DOHH2 (cell line): ENCODE data around the gene HDAC4.

ENCODE experiments used
- H3F3A ChIP-seq: fragments of 200-600 bp; sonication (generic), shearing (Covaris generic); 2 replicates; pipeline ENCODE4 v1.6.0; 2016; ENCODE audit warnings: antibody characterized with exemption, mild to moderate bottlenecking; ENCODE audit not compliant: control insufficient read depth, insufficient read depth
- H3K27ac ChIP-seq: fragments of 200-600 bp; sonication (generic); 2 replicates; pipeline ENCODE4 v1.5.1; 2014; ENCODE audit warnings: low read depth, mild to moderate bottlenecking, low read length, moderate library complexity
- H3K27me3 ChIP-seq: fragments of 200-600 bp; sonication (generic); 2 replicates; pipeline ENCODE4 v1.6.1; 2014; ENCODE audit warnings: mild to moderate bottlenecking, low read length, mixed read lengths; ENCODE audit not compliant: control insufficient read depth
- H3K36me3 ChIP-seq: fragments of 200-600 bp; sonication (generic); 2 replicates; pipeline ENCODE4 v1.6.1; 2014; ENCODE audit warnings: mild to moderate bottlenecking, low read length, moderate library complexity, mixed read lengths; ENCODE audit not compliant: control insufficient read depth
- H3K4me1 ChIP-seq: fragments of 200-600 bp; sonication (generic); 2 replicates; pipeline ENCODE4 v1.6.1; 2014; ENCODE audit warnings: mild to moderate bottlenecking, low read length, mixed read lengths; ENCODE audit not compliant: control insufficient read depth
- H3K4me2 ChIP-seq: fragments of 200-600 bp; sonication (generic); 2 replicates; pipeline ENCODE4 v1.6.0; 2014; ENCODE audit warnings: mild to moderate bottlenecking, low read length, moderate library complexity
- H3K4me3 ChIP-seq: fragments of 200-600 bp; sonication (generic); 2 replicates; pipeline ENCODE4 v1.5.1; 2014; ENCODE audit warnings: mild to moderate bottlenecking, low read length, mixed read lengths
- H3K79me2 ChIP-seq: fragments of 200-600 bp; sonication (generic); 2 replicates; pipeline ENCODE4 v1.6.1; 2014; ENCODE audit warnings: mild to moderate bottlenecking, low read length, mixed read lengths; ENCODE audit not compliant: control insufficient read depth
- H3K9me2 ChIP-seq: fragments of 200-600 bp; sonication (generic); replicated peaks from 2 replicates; pipeline ENCODE4 v1.6.1; 2014; ENCODE audit warnings: mild to moderate bottlenecking, low read length, mixed read lengths; ENCODE audit not compliant: control insufficient read depth
- H3K9me3 ChIP-seq: fragments of 200-600 bp; sonication (generic); 2 replicates; pipeline ENCODE4 v1.6.1; 2014; ENCODE audit warnings: antibody characterized with exemption, low read length, mixed read lengths; ENCODE audit not compliant: control insufficient read depth, insufficient read depth
- H4K20me1 ChIP-seq: fragments of 200-600 bp; sonication (generic); 2 replicates; pipeline ENCODE4 v1.6.0; 2014; ENCODE audit warnings: low read depth, mild to moderate bottlenecking, antibody characterized with exemption, low read length, moderate library complexity; ENCODE audit not compliant: control insufficient read depth, insufficient read depth
- CTCF ChIP-seq: fragments of 200-600 bp; sonication (generic); IDR thresholded peaks from one replicate; pipeline ENCODE4 v1.5.1; 2014; ENCODE audit warnings: antibody characterized with exemption, mild to moderate bottlenecking, low read depth, low read length; ENCODE audit not compliant: poor library complexity, severe bottlenecking
- EZH2phosphoT487 ChIP-seq: fragments of 200-600 bp; sonication (generic); IDR thresholded peaks from 2 replicates; pipeline ENCODE4 v1.6.1; 2017; ENCODE audit warnings: borderline replicate concordance, mild to moderate bottlenecking, antibody characterized with exemption, low read length, moderate library complexity, mixed read lengths

Gene HDAC4

DNA sequence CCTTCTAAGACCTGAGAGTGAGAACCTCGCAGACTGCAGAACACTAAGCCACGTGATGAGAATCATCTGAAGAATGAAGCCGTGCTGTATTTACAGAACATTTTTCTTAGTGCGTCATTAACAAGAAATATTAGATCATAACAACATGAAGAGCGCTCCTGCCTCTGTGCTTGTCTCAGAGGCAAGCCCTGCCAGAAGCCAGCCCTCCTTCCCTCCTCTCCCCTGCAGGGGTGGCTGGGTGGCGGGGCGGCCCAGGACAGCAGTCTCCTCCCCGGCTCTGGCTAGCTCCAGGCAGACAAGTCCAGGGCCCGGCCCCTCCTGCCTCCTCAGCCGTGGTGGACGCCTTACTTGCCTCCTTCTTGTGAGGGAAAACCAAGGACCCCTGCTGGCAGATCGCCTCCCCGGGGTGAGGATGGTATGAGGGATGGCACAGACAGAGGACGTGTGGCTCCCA is 290.2 kb downstream of the HDAC4 start:
- Histone ChIP-seq H3K27me3 (no peaks in the 10 kb centered on the region), H3K36me3 (no peaks in the 10 kb centered on the region), H3K9me3 (no peaks in the 10 kb centered on the region), H3K4me1 (no peaks in the 10 kb centered on the region), H3K27ac (no peak overlapping the region), H3K4me3 (no peak overlapping the region), H3K9me2 (no peaks in the 10 kb centered on the region), H3K79me2 (no peaks in the 10 kb centered on the region), H4K20me1 (no peaks in the 10 kb centered on the region), H3F3A (no peaks in the 10 kb centered on the region), H3K4me2 (no peak overlapping the region)
- no peak for TF ChIP-seq EZH2phosphoT487
- no peak for TF ChIP-seq CTCF

GRCh38 chr2:239109928-239110545 is 290.8 kb downstream of the HDAC4 start:
- no peak overlapping the region for H3K4me2 ChIP-seq
- TF ChIP-seq EZH2phosphoT487 (no peak), CTCF (no peak)
- no peaks in the 10 kb centered on the region for H4K20me1 ChIP-seq
- no peaks in the 10 kb centered on the region for H3K9me3 ChIP-seq
- no peaks in the 10 kb centered on the region for H3K79me2 ChIP-seq
- no peaks in the 10 kb centered on the region for H3K36me3 ChIP-seq
- H3K4me3 ChIP-seq: no peak overlapping the region
- H3F3A ChIP-seq: no peaks in the 10 kb centered on the region
- no peaks in the 10 kb centered on the region for H3K4me1 ChIP-seq
- no peaks in the 10 kb centered on the region for H3K9me2 ChIP-seq
- H3K27me3 ChIP-seq: no peaks in the 10 kb centered on the region
- H3K27ac ChIP-seq: no peak overlapping the region

GRCh38 chr2:239109041-239109927 is 291.5 kb downstream of the HDAC4 start:
- Histone ChIP-seq H3K4me1 (no peaks in the 10 kb centered on the region), H3K79me2 (no peaks in the 10 kb centered on the region), H3K9me3 (no peaks in the 10 kb centered on the region), H3K27me3 (no peaks in the 10 kb centered on the region), H3K36me3 (no peaks in the 10 kb centered on the region), H4K20me1 (no peaks in the 10 kb centered on the region), H3K27ac (no peak overlapping the region), H3K9me2 (no peaks in the 10 kb centered on the region), H3F3A (no peaks in the 10 kb centered on the region), H3K4me3 (no peak overlapping the region), H3K4me2 (no peak overlapping the region)
- TF ChIP-seq EZH2phosphoT487 (no peak), CTCF (no peak)
